ENCODE measurements around the gene DNMT1. TPM values are rescaled to one million over a fixed set of nuclear protein-coding genes. Genes with fewer than 3 reads are reported as not detected.

The DNMT1 gene
- total RNA-seq: 10 to 100 TPM; 30.6 to 78.9 TPM

GRCh38 chr19:10194500-10195198 lies at the start of gene DNMT1:
Gene DNMT1 (minus strand): TSS chr19:10194953. CDS start chr19:10194899, 54 bp downstream.

GRCh38 chr19:10230861-10231611 lies 36.3 kb upstream of the DNMT1 start, which contains the start of gene S1PR2:
Gene S1PR2 (minus strand): TSS chr19:10231331. CDS start chr19:10224905, 6,426 bp downstream.

GRCh38 chr19:10111405-10111811 lies 83.3 kb downstream of the DNMT1 start, which contains the start of gene P2RY11:
Gene P2RY11 (plus strand): TSS chr19:10111693. CDS start chr19:10111722, 29 bp downstream.

GRCh38 chr19:10106100-10106936 lies 88.4 kb downstream of the DNMT1 start, which contains the start of gene PPAN:
Gene PPAN (plus strand): TSS chr19:10106362. CDS start chr19:10106395, 33 bp downstream.

GRCh38 chr19:10085641-10086590 lies 108.8 kb downstream of the DNMT1 start, which contains the start of gene SHFL:
Gene SHFL (plus strand): TSS chr19:10086317. CDS start chr19:10086428, 111 bp downstream.

Small RNAs within 50 kb of the gene (small RNA-seq; reads per million reads assigned to genes)
- gene MIR4322: 0 reads per million in 2 donors
- 33.7 to 56.4 reads per million in 2 donors for gene SNORD105
- gene SNORD105B: 319 to 360 reads per million in 2 donors

Other genes starting within 250 kb of the DNMT1 start
- gene COL5A3, start 184.4 kb downstream of the DNMT1 start, total RNA-seq: 10 to 100 TPM; 34.8 to 47.3 TPM
- 1 to 10 TPM; 1.4 to 2.7 TPM for gene RDH8, start 181.5 kb downstream of the DNMT1 start, total RNA-seq
- 100 to 1,000 TPM in 1 of 2 donors, 10 to 100 TPM in 1; 94.9 to 121 TPM for gene SHFL, start 108.6 kb downstream of the DNMT1 start, total RNA-seq
- under 1 TPM in 1 of 2 donors, not detected in 1; 0.34 TPM for gene ANGPTL6, start 92.3 kb downstream of the DNMT1 start, total RNA-seq
- 10 to 100 TPM; 28.6 to 51.6 TPM for gene PPAN, start 88.6 kb downstream of the DNMT1 start, total RNA-seq
- gene P2RY11, start 83.3 kb downstream of the DNMT1 start, total RNA-seq: 1 to 10 TPM; 1.4 to 2.0 TPM
- 100 to 1,000 TPM; 192 to 322 TPM for gene EIF3G, start 75.1 kb downstream of the DNMT1 start, total RNA-seq
- gene S1PR2, start 36.4 kb upstream of the DNMT1 start, total RNA-seq: 10 to 100 TPM in 1 of 2 donors, 1 to 10 TPM in 1; 10.0 to 15.3 TPM
- gene MRPL4, start 57.3 kb upstream of the DNMT1 start, total RNA-seq: 10 to 100 TPM; 58.5 to 82.6 TPM
- gene ICAM1, start 76.2 kb upstream of the DNMT1 start, total RNA-seq: 10 to 100 TPM; 52.9 to 90.2 TPM
- not detected for gene ICAM4, start 92.0 kb upstream of the DNMT1 start, total RNA-seq
- under 1 TPM; under 0.01 to 0.33 TPM for gene ICAM5, start 95.0 kb upstream of the DNMT1 start, total RNA-seq
- gene ZGLP1, start 114.9 kb upstream of the DNMT1 start, total RNA-seq: under 1 TPM; 0.33 to 0.34 TPM
- 10 to 100 TPM in 1 of 2 donors, 1 to 10 TPM in 1; 10.0 to 13.3 TPM for gene FDX2, start 121.1 kb upstream of the DNMT1 start, total RNA-seq
- gene RAVER1, start 138.6 kb upstream of the DNMT1 start, total RNA-seq: 10 to 100 TPM; 13.1 to 15.3 TPM
- 10 to 100 TPM in 1 of 2 donors, 1 to 10 TPM in 1; 5.5 to 10.3 TPM for gene ICAM3, start 144.7 kb upstream of the DNMT1 start, total RNA-seq
- 10 to 100 TPM; 69.5 to 85.6 TPM for gene TYK2, start 185.6 kb upstream of the DNMT1 start, total RNA-seq
- gene CDC37, start 208.6 kb upstream of the DNMT1 start, total RNA-seq: 100 to 1,000 TPM; 143 to 207 TPM
- 1 to 10 TPM; 5.3 to 6.5 TPM for gene PDE4A, start 225.6 kb upstream of the DNMT1 start, total RNA-seq

All from melanocyte of skin (primary cell).